ENCODE results near the gene SETMAR. TPM values are rescaled to one million over a fixed set of nuclear protein-coding genes. Genes with fewer than 3 reads are reported as not detected.
A peak's percentile ranks its signal among the peaks of the same experiment; 100 is the strongest.

The SETMAR gene
- total RNA-seq, 1 experiment from 2014 or later: 6.0 TPM

DNA sequence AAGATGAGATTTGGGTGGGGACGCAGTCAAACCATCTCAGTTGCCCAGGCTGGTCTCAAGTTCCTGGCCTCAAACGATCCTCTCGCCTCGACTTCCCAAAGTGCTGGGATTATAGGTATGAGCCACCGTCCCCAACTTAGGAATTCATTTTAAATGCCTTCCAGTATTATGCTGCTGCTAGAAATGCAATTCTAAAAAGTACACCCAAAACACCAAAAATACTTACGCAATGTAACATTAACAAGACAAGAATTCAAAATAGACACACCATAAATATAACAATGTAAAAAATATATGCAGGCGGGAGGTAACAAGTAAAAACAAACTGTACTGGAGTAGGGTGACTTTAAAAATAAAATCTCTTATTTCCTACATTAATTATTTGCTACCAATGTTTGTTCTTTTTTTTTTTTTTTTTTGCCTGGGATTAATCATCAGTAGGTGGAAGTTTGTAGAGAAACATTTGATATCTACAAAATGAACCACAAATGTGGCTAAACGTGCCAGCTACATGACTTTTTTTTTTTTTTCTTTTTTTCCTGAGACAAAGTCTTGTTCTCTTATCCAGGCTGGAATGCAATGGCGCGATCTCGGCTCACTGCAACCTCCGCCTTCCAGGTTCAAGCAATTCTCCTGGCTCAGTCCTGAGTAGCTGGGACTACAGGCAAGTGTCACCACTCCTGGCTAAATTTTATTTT lies 56.8 kb downstream of the SETMAR start:
- Histone ChIP-seq H4K20me1 (ENCODE audit: insufficient read depth, low read depth, low read length) (no peaks in the 10 kb centered on the region), H3K9me3 (ENCODE audit: low read length) (no peaks in the 10 kb centered on the region), H3K27ac (ENCODE audit: low read length) (no peak overlapping the region), H3K4me2 (ENCODE audit: low read depth, low read length, poor library complexity, severe bottlenecking) (no peak overlapping the region), H3K4me3 (ENCODE audit: low read length) (no peak overlapping the region), H2AFZ (ENCODE audit: low read length) (no peak overlapping the region), H3K79me2 (ENCODE audit: low read length) (no peaks in the 10 kb centered on the region), H3K9me2 (replicated peaks; ENCODE audit: insufficient read depth, low read length) (no peaks in the 10 kb centered on the region), H3K4me1 (ENCODE audit: low read length) (no peaks in the 10 kb centered on the region), H3K9ac (ENCODE audit: low read length) (no peak overlapping the region), H3K36me3 (ENCODE audit: insufficient read depth, low read length) (no peaks in the 10 kb centered on the region), H3K27me3 (ENCODE audit: low read length) (no peaks in the 10 kb centered on the region)
- peak; percentile 21 for DNase-seq

DNA sequence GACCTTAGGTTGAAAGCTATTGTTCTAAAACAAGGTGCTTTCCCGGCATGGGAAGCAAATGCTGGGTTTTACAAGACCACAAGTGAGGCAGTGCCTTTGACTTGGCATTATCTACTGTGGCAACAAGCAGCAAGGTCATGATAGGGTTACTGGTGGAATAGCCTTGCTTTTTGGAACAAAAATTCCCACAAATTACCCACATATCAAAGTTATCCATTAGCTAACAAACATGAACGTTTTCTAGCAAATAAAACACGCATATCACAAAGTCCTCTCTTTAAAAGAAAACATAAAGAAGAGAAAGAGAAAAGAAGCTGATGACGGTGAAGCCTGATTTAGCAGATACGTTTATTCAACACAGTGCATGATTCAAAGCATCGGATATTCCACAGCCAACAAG lies 57.6 kb downstream of the SETMAR start:
- Histone ChIP-seq H3K4me1 (ENCODE audit: low read length) (no peaks in the 10 kb centered on the region), H2AFZ (ENCODE audit: low read length) (no peak overlapping the region), H3K4me2 (ENCODE audit: low read depth, low read length, poor library complexity, severe bottlenecking) (no peak overlapping the region), H3K4me3 (ENCODE audit: low read length) (no peak overlapping the region), H3K27me3 (ENCODE audit: low read length) (no peaks in the 10 kb centered on the region), H3K79me2 (ENCODE audit: low read length) (no peaks in the 10 kb centered on the region), H3K36me3 (ENCODE audit: insufficient read depth, low read length) (no peaks in the 10 kb centered on the region), H4K20me1 (ENCODE audit: insufficient read depth, low read depth, low read length) (no peaks in the 10 kb centered on the region), H3K9me3 (ENCODE audit: low read length) (no peaks in the 10 kb centered on the region), H3K27ac (ENCODE audit: low read length) (no peak overlapping the region), H3K9me2 (replicated peaks; ENCODE audit: insufficient read depth, low read length) (no peaks in the 10 kb centered on the region), H3K9ac (ENCODE audit: low read length) (no peak overlapping the region)
- DNase-seq: no peak

DNA sequence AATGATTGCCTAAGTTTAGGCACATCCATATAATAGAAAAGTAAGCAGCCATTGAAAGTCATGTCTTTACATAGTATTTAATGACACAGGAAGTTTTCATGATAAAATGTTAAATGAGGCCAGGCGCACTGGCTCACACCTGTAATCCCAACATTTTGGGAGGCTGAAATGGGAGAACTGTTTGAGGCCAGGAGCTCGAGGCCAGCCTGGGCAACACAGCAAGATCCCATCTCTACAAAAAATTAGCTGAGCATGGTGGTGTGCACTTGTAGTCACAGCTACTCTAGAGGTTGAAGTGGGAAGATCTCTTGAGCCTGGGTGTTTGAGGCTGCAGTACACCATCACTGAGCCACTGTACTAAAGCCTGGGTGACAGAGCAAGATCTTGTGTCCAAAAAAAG lies 59.4 kb downstream of the SETMAR start:
- no peaks in the 10 kb centered on the region for H3K36me3 ChIP-seq (ENCODE audit: insufficient read depth, low read length)
- no peaks in the 10 kb centered on the region for H3K9me3 ChIP-seq (ENCODE audit: low read length)
- H3K27ac ChIP-seq (ENCODE audit: low read length): no peak overlapping the region
- H2AFZ ChIP-seq (ENCODE audit: low read length): no peak overlapping the region
- no peaks in the 10 kb centered on the region for H3K79me2 ChIP-seq (ENCODE audit: low read length)
- H3K9me2 ChIP-seq (replicated peaks; ENCODE audit: insufficient read depth, low read length): no peaks in the 10 kb centered on the region
- no peak overlapping the region for H3K4me2 ChIP-seq (ENCODE audit: low read depth, low read length, poor library complexity, severe bottlenecking)
- no peaks in the 10 kb centered on the region for H4K20me1 ChIP-seq (ENCODE audit: insufficient read depth, low read depth, low read length)
- no peaks in the 10 kb centered on the region for H3K27me3 ChIP-seq (ENCODE audit: low read length)
- no peak for DNase-seq
- no peak overlapping the region for H3K4me3 ChIP-seq (ENCODE audit: low read length)
- no peak overlapping the region for H3K9ac ChIP-seq (ENCODE audit: low read length)
- no peaks in the 10 kb centered on the region for H3K4me1 ChIP-seq (ENCODE audit: low read length)

Other genes starting within 250 kb of the SETMAR start
- gene SUMF1, start 163.9 kb downstream of the SETMAR start, total RNA-seq (2014; rRNA removed; shearing (Covaris generic); ENCODE audit: low replicate concordance): 9.4 and 13.5 TPM in 2 replicates
- 18.2 and 22.2 TPM in 2 replicates for gene ITPR1, start 190.0 kb downstream of the SETMAR start, total RNA-seq (2014; rRNA removed; shearing (Covaris generic); ENCODE audit: low replicate concordance)